Measurements from ENCODE around the gene PSMC5.
"Not testable (repeated sequence)": the region's sequence is repeated elsewhere in the genome, so short reads cannot be mapped to it uniquely, and the experiment has no call there.

Gene PSMC5

DNA sequence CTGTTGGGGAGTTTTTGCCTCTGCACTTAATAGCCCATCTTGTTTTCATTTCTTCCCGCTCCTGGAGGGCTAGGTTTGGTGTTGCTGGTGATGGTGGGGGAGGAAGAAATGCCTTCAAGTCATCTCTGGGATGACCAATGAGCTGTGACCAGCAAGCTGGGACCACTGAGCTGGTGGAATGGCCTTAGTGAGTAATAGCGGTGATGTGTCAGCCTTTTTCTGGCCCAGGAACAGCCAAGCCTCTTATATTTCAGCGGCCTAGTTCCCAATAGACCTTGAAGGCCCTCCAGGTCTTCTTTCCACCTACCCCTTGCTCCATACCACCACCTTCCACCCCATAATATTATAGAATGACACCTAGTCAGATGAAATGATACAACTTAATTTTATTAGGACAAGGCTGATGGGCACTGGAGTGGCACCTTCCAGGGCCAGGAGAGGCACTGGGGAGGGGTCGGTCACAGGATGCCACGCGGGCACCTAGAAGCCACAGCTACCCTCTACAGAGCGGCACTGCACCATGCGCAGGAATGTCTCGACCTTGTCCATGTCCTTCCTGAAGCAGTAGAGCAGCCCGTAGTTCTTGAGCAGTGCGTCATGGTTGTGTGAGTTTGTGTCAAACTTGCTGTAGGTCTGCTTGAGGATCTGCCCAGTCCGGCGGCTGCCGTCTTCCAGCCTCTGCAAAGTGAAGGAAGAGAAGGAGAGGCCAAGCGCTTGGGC, 44.6 kb downstream of the PSMC5 start:
- peak; percentile 84 for DNase-seq (ENCODE audit: low spot score)

DNA sequence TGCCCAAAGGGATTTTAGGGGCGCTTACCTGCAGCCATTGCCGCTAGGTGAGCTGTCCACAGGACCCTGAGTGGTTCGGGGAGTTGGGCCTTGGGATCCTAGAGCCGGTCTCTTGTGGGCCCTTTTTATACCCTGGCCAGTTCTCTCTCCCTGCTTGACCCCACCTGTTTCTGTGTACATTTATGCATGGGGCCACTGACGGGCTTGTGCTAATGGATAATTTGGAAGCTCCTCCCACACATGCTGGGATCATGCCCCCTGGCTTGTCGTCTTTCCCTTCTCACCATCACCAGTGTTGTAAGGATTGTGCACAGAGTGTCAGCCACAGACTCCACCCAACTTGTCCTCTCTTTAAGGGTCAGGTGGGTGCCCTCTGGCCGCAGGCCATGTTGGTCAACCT, 46.3 kb downstream of the PSMC5 start, which contains the start of gene CSH2:
CSH2 (minus strand) TSS at position 101 of the 400 bp plus-strand sequence; CDS start at position 38, 63 bp downstream.
- DNase-seq (ENCODE audit: low spot score) = not testable (repeated sequence)

DNA sequence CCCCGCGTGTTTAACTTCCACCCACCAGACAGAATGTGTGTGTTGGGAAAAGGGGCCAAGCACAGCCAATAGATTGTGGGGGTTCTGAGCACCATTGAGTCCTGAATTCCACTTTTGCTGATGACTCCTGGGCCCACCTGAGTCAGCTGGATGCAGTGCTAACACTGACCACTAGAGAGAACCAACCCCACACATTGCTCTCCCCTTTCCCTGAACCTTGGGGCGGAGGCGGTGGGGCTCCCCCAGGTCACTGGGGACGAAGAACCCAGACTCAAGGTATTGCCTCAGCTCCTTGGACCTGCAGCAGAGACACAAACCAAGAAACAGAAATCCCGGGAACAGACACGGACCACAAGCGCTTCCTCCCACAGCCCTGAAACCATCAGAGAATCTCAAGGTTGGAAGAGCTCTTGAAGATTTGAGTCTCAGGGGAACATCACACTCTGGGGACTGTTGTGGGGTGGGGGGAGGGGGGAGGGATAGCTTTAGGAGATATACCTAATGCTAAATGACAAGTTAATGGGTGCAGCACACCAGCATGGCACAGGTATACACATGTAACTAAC, 46.9 kb downstream of the PSMC5 start:
- DNase-seq (ENCODE audit: low spot score) = not testable (repeated sequence)

DNA sequence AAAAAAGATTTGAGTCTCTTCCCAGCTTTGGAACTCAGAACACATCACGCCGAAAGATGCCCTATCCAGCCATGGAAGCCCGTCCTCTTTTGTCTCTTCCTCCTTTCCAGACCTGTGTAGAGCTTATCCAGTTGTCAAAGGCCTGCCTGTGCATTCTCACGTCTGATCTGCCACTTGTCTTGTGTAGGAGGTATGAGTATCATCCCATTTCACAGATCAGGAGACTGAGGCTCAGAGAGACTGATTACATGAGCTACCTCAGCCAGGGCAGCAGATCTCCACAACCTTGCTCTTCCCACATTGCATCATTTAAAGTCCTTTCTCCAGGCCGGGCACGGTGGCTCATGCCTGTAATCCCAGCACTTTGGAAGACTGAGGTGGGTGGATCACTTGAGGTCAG, 47.5 kb downstream of the PSMC5 start:
- not testable (repeated sequence) for DNase-seq (ENCODE audit: low spot score)

DNA sequence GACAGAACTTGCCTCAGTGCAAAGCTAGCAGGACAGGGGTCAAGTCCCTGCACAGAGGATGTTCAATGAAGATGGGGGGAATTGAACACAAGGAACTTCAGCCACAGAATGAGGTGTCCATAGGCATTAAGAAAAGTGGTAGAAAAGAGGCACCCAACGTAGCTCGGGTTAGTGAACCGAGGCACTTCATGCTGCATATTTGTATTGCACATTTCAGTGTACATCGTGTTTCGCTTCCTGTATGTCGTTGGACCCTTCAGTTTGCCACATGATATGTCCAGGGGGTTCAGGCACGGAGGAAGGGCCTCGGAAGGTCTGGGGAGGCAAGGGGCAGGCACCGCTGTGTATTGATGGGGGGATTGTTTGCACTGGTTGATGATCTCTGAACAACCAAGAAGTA, 51.2 kb downstream of the PSMC5 start:
- DNase-seq (ENCODE audit: low spot score) = not testable (repeated sequence)

DNA sequence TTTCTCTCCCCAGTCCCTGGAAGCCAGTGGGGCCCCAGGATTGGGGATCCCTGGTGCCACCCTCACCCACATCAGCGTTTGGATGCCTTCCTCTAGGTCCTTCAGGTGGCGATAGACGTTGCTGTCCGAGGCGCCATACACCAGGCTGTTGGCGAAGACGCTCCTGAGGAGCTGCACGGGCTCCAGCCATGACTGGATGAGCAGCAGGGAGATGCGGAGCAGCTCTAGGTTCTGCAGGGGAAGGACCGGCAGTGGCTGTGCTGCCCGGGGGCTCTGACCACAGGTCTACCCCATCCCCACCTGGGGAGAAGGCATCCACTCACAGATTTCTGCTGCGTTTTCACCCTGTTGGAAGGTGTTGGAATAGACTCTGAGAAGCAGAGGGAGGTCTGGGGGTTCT, 53.5 kb downstream of the PSMC5 start:
- no peak for DNase-seq (ENCODE audit: low spot score)

DNA sequence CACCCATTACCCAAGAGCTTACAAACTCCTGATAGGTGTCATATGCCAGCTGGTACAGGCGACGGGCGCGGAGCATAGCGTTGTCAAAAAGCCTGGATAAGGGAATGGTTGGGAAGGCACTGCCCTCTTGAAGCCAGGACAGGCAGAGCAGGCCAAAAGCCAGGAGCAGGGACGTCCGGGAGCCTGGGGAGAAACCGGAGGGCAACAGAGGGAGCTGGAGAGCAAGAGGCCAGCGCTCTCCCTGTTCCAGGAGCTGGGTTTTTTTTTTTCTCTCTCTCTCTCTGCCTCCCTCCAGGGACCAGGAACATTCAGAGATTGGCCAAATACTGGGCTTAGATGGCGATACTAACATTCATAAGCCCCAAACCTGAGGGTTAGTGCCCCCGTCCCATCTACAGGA, 54.1 kb downstream of the PSMC5 start:
- DNase-seq (ENCODE audit: low spot score) = not testable (repeated sequence)
